Esophagus muscularis mucosa (tissue), 4 donors: ENCODE data around the gene NFAM1. TPM values are rescaled to one million over a fixed set of nuclear protein-coding genes. Genes with fewer than 3 reads are reported as not detected.
A peak's percentile ranks its signal among the peaks of the same experiment; 100 is the strongest.

Experiments
- DNase-seq: peaks from one replicate; pipeline ENCODE4 v3.0.0-alpha.2; 2017; ENCODE audit errors: extremely low spot score
- H3K27ac ChIP-seq, 4 donors: fragments of 200-600 bp; sonication (generic); replicated peaks in 1 of 4; 1 replicate in 3 of 4; 2 replicates in 1 of 4; pipeline ENCODE4 v1.5.1; 2016 to 2019; ENCODE audit warnings: mild to moderate bottlenecking in 1 of 4
- H3K27me3 ChIP-seq, 4 donors: fragments of 200-600 bp; sonication (generic); one replicate each; pipeline versions ENCODE4 v1.5.1 to v1.6.0; 2016 to 2019
- H3K36me3 ChIP-seq, 4 donors: fragments of 200-600 bp; sonication (generic); one replicate each; pipeline ENCODE4 v1.5.1; 2016 to 2019
- H3K4me1 ChIP-seq, 4 donors: fragments of 200-600 bp; sonication (generic); one replicate each; pipeline ENCODE4 v1.5.1; 2016 to 2019
- H3K4me3 ChIP-seq, 4 donors: fragments of 200-600 bp; sonication (generic); 1 replicate in 2 of 4; 2 replicates in 2 of 4; pipeline ENCODE4 v1.5.1; 2016 to 2019; ENCODE audit warnings: mild to moderate bottlenecking in 4 of 4, moderate library complexity in 1 of 4
- H3K9me3 ChIP-seq, 4 donors: fragments of 200-600 bp; sonication (generic); 1 replicate in 3 of 4; 2 replicates in 1 of 4; pipeline ENCODE4 v1.5.1; 2016 to 2019
- CTCF ChIP-seq, 3 experiments: fragments of 200-600 bp in 2 of 3; fragments of 450-650 bp in 1 of 3; sonication (generic) in 2 of 3; IDR thresholded peaks; one replicate each; pipeline ENCODE4 v1.5.1; 2017 to 2019; ENCODE audit warnings: antibody characterized with exemption in 3 of 3, mild to moderate bottlenecking in 2 of 3, moderate library complexity in 1 of 3
- EP300 ChIP-seq: sonication (generic); formaldehyde crosslinking; IDR thresholded peaks from one replicate; pipeline ENCODE4 v1.6.1; 2017; ENCODE audit warnings: antibody characterized with exemption
- POLR2A ChIP-seq: fragments of 450-650 bp; IDR thresholded peaks from one replicate; pipeline ENCODE4 v1.6.1; 2017; ENCODE audit warnings: antibody characterized with exemption, moderate library complexity, mild to moderate bottlenecking, low read depth
- POLR2AphosphoS5 ChIP-seq, 2 donors: sonication (generic); formaldehyde crosslinking; IDR thresholded peaks; one replicate each; pipeline ENCODE4 v1.6.1; 2017; ENCODE audit warnings: antibody characterized with exemption in 2 of 2
- WGBS: methylation state at CpG from one replicate; pipeline ENCODE4 v1.1.5; 2018; 5-methylcytosine and 5-hydroxymethylcytosine counted together
- intact Hi-C: fragments of 100-400 bp; cut with DNase I; formaldehyde crosslinking; loops from one replicate; pipeline ENCODE4 v1.15.1; 2023
- total RNA-seq, 4 donors: library from RNA; depleted of rRNA; stranded (reverse); fragments of >200 nt; gene quantifications; one replicate each; pipeline versions ENCODE4 v1.1.0 to v1.2.1, GENCODE V29; 2016

The NFAM1 gene
- total RNA-seq, 4 donors from 2014 or later = 2.1 to 5.1 (median 2.9) TPM

GRCh38 chr22:42372976-42373375 is 59.2 kb downstream of the NFAM1 start:
- WGBS = 86% methylated on average over 7 of the region's 7 CpGs
- Histone ChIP-seq H3K27ac (no peak overlapping the region), H3K4me3 (no peak overlapping the region), H3K27me3 (peaks cover 0 to 4% (median 0%) of the 10 kb centered on the region in 4 donors), H3K4me1 (peaks cover 19 to 30% (median 22%) of the 10 kb centered on the region in 4 donors), H3K9me3 (no peaks in the 10 kb centered on the region), H3K36me3 (no peaks in the 10 kb centered on the region)
- TF ChIP-seq POLR2A = no peak
- no peak for TF ChIP-seq POLR2AphosphoS5 (IDR thresholded peaks at IDR 0.05)
- no peak for TF ChIP-seq EP300
- no peak for TF ChIP-seq CTCF (IDR thresholded peaks at IDR 0.05)
- intact Hi-C loops = no loop called here
- no peak for DNase-seq

GRCh38 chr22:42371501-42371900 is 60.7 kb downstream of the NFAM1 start:
- 93% methylated on average over 2 of the region's 3 CpGs for WGBS
- no peaks in the 10 kb centered on the region for H3K36me3 ChIP-seq
- no peak overlapping the region for H3K4me3 ChIP-seq
- H3K27me3 ChIP-seq = peaks cover 0 to 4% (median 0%) of the 10 kb centered on the region in 4 donors
- no peak for TF ChIP-seq POLR2AphosphoS5 (IDR thresholded peaks at IDR 0.05)
- TF ChIP-seq CTCF (IDR thresholded peaks at IDR 0.05) = no peak
- TF ChIP-seq EP300 = no peak
- TF ChIP-seq POLR2A = no peak
- H3K9me3 ChIP-seq = no peaks in the 10 kb centered on the region
- H3K4me1 ChIP-seq = peaks cover 23 to 42% (median 33%) of the 10 kb centered on the region in 4 donors
- no peak for DNase-seq
- no peak overlapping the region for H3K27ac ChIP-seq
- intact Hi-C loops = no loop called here

GRCh38 chr22:42371099-42371498 is 61.1 kb downstream of the NFAM1 start:
- peaks cover 0 to 4% (median 0%) of the 10 kb centered on the region in 4 donors for H3K27me3 ChIP-seq
- no peak for DNase-seq
- 80% methylated on average over 4 of the region's 4 CpGs for WGBS
- no peak for TF ChIP-seq EP300
- TF ChIP-seq CTCF (IDR thresholded peaks at IDR 0.05) = no peak
- no peak for TF ChIP-seq POLR2A
- no peak for TF ChIP-seq POLR2AphosphoS5 (IDR thresholded peaks at IDR 0.05)
- peaks cover 28 to 42% (median 36%) of the 10 kb centered on the region in 4 donors for H3K4me1 ChIP-seq
- H3K36me3 ChIP-seq = no peaks in the 10 kb centered on the region
- H3K9me3 ChIP-seq = no peaks in the 10 kb centered on the region
- intact Hi-C loops = no loop called here
- no peak overlapping the region for H3K4me3 ChIP-seq
- no peak overlapping the region for H3K27ac ChIP-seq

GRCh38 chr22:42369250-42370041 is 62.8 kb downstream of the NFAM1 start:
- H3K9me3 ChIP-seq = no peaks in the 10 kb centered on the region
- peaks cover 0 to 4% (median 0%) of the 10 kb centered on the region in 4 donors for H3K27me3 ChIP-seq
- peak overlapping the region; percentile 64 to 71 (median 70) for H3K4me3 ChIP-seq
- no peak for TF ChIP-seq EP300
- TF ChIP-seq POLR2AphosphoS5 (IDR thresholded peaks at IDR 0.05) = peak; percentile 52 to 62
- H3K36me3 ChIP-seq = no peaks in the 10 kb centered on the region
- DNase-seq = peak; percentile 97
- peaks cover 44 to 54% (median 52%) of the 10 kb centered on the region in 4 donors for H3K4me1 ChIP-seq
- H3K27ac ChIP-seq = peak overlapping the region; percentile 36 to 76 (median 58)
- 10% methylated on average over 29 of the region's 42 CpGs for WGBS
- intact Hi-C loops = loop anchor here (2.0 to 5.0 kb wide), 3 partner anchors 27 to 97 kb away; partner anchors contain the start of gene TCF20

- TF ChIP-seq POLR2AphosphoS5 (IDR thresholded peaks at IDR 0.05) (peak in 1 of 2 donors; percentile 52), POLR2A (no peak)
- Histone ChIP-seq H3K27ac (peak overlapping the region; percentile 53 to 76 (median 69)), H3K36me3 (no peaks in the 10 kb centered on the region), H3K27me3 (peaks cover 0 to 4% (median 0%) of the 10 kb centered on the region in 4 donors), H3K9me3 (no peaks in the 10 kb centered on the region), H3K4me1 (peaks cover 44 to 55% (median 52%) of the 10 kb centered on the region in 4 donors), H3K4me3 (peak overlapping the region; percentile 64 to 71 (median 70))
- intact Hi-C loops = loop anchor here (2.0 to 5.0 kb wide), 3 partner anchors 26 to 96 kb away; partner anchors contain the start of gene TCF20
- WGBS = 4% methylated on average over 37 of the region's 86 CpGs
- DNase-seq = no peak
Observed at GRCh38 chr22:42368379-42369249, 63.6 kb downstream of the NFAM1 start.
